ENCODE data around the gene MAPKAP1.
A peak's percentile ranks its signal among the peaks of the same experiment; 100 is the strongest.

GRCh38 chr9:125649315-125649714 lies 57.7 kb downstream of the MAPKAP1 start:
- TF ChIP-seq CTCF (IDR thresholded peaks at IDR 0.05; ENCODE audit: insufficient read depth, low read length) (no peak), POLR2AphosphoS5 (IDR thresholded peaks at IDR 0.05; ENCODE audit: low read depth) (no peak), GABPA (IDR thresholded peaks at IDR 0.05; ENCODE audit: low read depth) (no peak), SPI1 (IDR thresholded peaks at IDR 0.05; ENCODE audit: borderline replicate concordance, low read depth) (peak; percentile 99)

Data from HL-60 (cell line).